H1 (cell line): ENCODE measurements around the gene GRK5. TPM values are rescaled to one million over a fixed set of nuclear protein-coding genes. Genes with fewer than 3 reads are reported as not detected.

Source experiments
- EGR1 ChIP-seq: IDR thresholded peaks from 2 replicates; pipeline ENCODE4 v1.6.1; 2011; ENCODE audit warnings: low read depth, low read length, borderline replicate concordance
- SIN3A ChIP-seq, 2 experiments: IDR thresholded peaks in 1 of 2; conservative IDR thresholded peaks in 1 of 2; 2 replicates each; pipeline ENCODE4 v1.6.1; 2011 to 2012; ENCODE audit warnings: low read length in 2 of 2, improper control_type of control experiment in 1 of 2, low read depth in 1 of 2, mild to moderate bottlenecking in 1 of 2
- polyA plus RNA-seq, 7 experiments: library from polyadenylated mRNA; depleted of rRNA in 3 of 7; stranded (reverse) in 5 of 7; unstranded in 2 of 7; fragments of >200 nt in 5 of 7; fragments of 200-250 nt in 2 of 7; gene quantifications; 1 replicate in 5 of 7; 2 replicates in 1 of 7; 4 replicates in 1 of 7; pipeline versions ENCODE4 v1.2.1 to v1.2.3, GENCODE V29; 2011 to 2013; ENCODE audit warnings: missing spikeins in 2 of 7, mixed read lengths in 2 of 7
- total RNA-seq: library from RNA; stranded (reverse); fragmentation: NEBNext Ultra II Directional; extraction: Animal tissue kit (Norgen Biotek cat#: 25700); gene quantifications from 2 replicates; pipeline ENCODE4 v1.2.1, GENCODE V29; 2021

GRK5 gene
- total and polyA plus RNA-seq, 2 of the 8 experiments (the other 6 are each of a cell fraction or from before 2014, with no cell fraction given), result 0.54 to 2.5 TPM

DNA sequence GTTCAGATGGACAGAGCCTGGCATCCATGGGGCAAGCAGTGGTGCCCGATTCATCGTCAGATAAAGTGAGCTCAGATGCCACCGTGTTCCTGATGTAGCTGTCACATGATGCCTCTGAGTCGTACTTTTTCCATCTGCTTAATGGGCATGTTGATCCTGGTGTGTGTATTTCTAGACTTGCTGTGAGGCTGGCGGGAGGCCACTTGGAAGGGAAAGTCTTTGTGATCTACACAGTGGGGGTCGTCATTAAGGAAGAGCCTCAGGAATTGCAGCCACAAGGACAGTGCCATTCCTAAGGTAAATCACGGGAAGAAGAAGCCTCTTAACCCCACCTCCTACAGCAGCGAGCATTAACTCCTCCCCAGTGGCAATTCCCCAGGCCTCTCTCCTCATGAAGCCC is 272.2 kb downstream of the GRK5 start (continued):
- TF ChIP-seq EGR1, result 0 out of 2 replicates have a peak, but pooled peaks have one; percentile 51
- TF ChIP-seq SIN3A (conservative IDR thresholded peaks at IDR 0.05 in 1 of 2, IDR thresholded peaks at IDR 0.05 in 1 of 2; ENCODE audit: low read depth in 1 of 2, low read length in 2 of 2), result no peak
